NCI-H2171 treated with DMSO at 0.1 percent for 48 hours (cell line): ENCODE data around the gene CHRNA5.
"Not testable (repeated sequence)": the region's sequence is repeated elsewhere in the genome, so short reads cannot be mapped to it uniquely, and the experiment has no call there.

Source experiments
- DNase-seq: peaks from one replicate; lab custom pipeline; 2025; lab: John Stamatoyannopoulos, UW

The CHRNA5 gene

GRCh38 chr15:78565951-78566774, 843 bp downstream of the CHRNA5 start:
- DNase-seq: peak; percentile 40

GRCh38 chr15:78567531-78567930, 2.2 kb downstream of the CHRNA5 start:
- peak; percentile 83 for DNase-seq

GRCh38 chr15:78570710-78571109, 5.4 kb downstream of the CHRNA5 start:
- no peak for DNase-seq

- no peak for DNase-seq
These were observed 6.1 kb downstream of the CHRNA5 start for GRCh38 chr15:78571382-78571781.

- no peak for DNase-seq
These were observed 8.1 kb downstream of the CHRNA5 start for GRCh38 chr15:78573416-78573815.

- DNase-seq: no peak
These were observed 9.6 kb downstream of the CHRNA5 start for GRCh38 chr15:78574944-78575343.

- DNase-seq: no peak
These were observed 32.3 kb downstream of the CHRNA5 start for GRCh38 chr15:78597583-78597982.

GRCh38 chr15:78598348-78598747, 33.0 kb downstream of the CHRNA5 start:
- DNase-seq: no peak

- no peak for DNase-seq
These were observed 33.9 kb downstream of the CHRNA5 start for GRCh38 chr15:78599189-78599588.

GRCh38 chr15:78603467-78603866, 38.1 kb downstream of the CHRNA5 start:
- DNase-seq: no peak

GRCh38 chr15:78604420-78604819, 39.1 kb downstream of the CHRNA5 start:
- DNase-seq: no peak

GRCh38 chr15:78605201-78605600, 39.9 kb downstream of the CHRNA5 start:
- no peak for DNase-seq

- DNase-seq: no peak
These were observed 40.4 kb downstream of the CHRNA5 start for GRCh38 chr15:78605680-78606079.

- DNase-seq: not testable (repeated sequence)
These were observed 44.2 kb downstream of the CHRNA5 start for GRCh38 chr15:78609551-78609950.

GRCh38 chr15:78614021-78614420, 48.7 kb downstream of the CHRNA5 start:
- no peak for DNase-seq

GRCh38 chr15:78615151-78615589, 49.9 kb downstream of the CHRNA5 start:
- DNase-seq: no peak

GRCh38 chr15:78616506-78616905, 51.2 kb downstream of the CHRNA5 start:
- DNase-seq: no peak

- DNase-seq: no peak
These were observed 51.8 kb downstream of the CHRNA5 start for GRCh38 chr15:78617076-78617475.

GRCh38 chr15:78617516-78617915, 52.2 kb downstream of the CHRNA5 start:
- peak; percentile 54 for DNase-seq

- DNase-seq: no peak
These were observed 52.7 kb downstream of the CHRNA5 start for GRCh38 chr15:78618064-78618463.

GRCh38 chr15:78618490-78618934, 53.2 kb downstream of the CHRNA5 start:
- peak; percentile 87 for DNase-seq

GRCh38 chr15:78619022-78619950, 54.0 kb downstream of the CHRNA5 start:
- no peak for DNase-seq
